Suprapubic skin (tissue), 4 donors: ENCODE results near the gene FAM193A. TPM values are rescaled to one million over a fixed set of nuclear protein-coding genes. Genes with fewer than 3 reads are reported as not detected.

ENCODE experiments used
- DNase-seq, 2 donors: peaks; one replicate each; pipeline ENCODE4 v3.0.0-alpha.2; 2019; ENCODE audit warnings: low spot score in 2 of 2
- H3K27ac ChIP-seq: fragments of 200-600 bp; sonication (generic); one replicate; pipeline ENCODE4 v1.5.1; 2019
- H3K27me3 ChIP-seq: fragments of 200-600 bp; sonication (generic); one replicate; pipeline ENCODE4 v1.5.1; 2019
- H3K36me3 ChIP-seq: fragments of 200-600 bp; sonication (generic); one replicate; pipeline ENCODE4 v1.5.1; 2019
- H3K4me1 ChIP-seq: fragments of 200-600 bp; sonication (generic); one replicate; pipeline ENCODE4 v1.5.1; 2019
- H3K4me3 ChIP-seq: fragments of 200-600 bp; sonication (generic); one replicate; pipeline ENCODE4 v1.5.1; 2019; ENCODE audit warnings: mild to moderate bottlenecking
- H3K9me3 ChIP-seq: fragments of 200-600 bp; sonication (generic); one replicate; pipeline ENCODE4 v1.5.1; 2019
- CTCF ChIP-seq, 2 donors: fragments of 200-600 bp in 1 of 2; fragments of 450-650 bp in 1 of 2; sonication (generic) in 1 of 2; IDR thresholded peaks; one replicate each; pipeline ENCODE4 v1.5.1; 2016 to 2019; ENCODE audit warnings: antibody characterized with exemption in 2 of 2, mild to moderate bottlenecking in 1 of 2, moderate library complexity in 1 of 2
- EP300 ChIP-seq: sonication (generic); formaldehyde crosslinking; IDR thresholded peaks from one replicate; pipeline ENCODE4 v1.6.1; 2017; ENCODE audit warnings: antibody characterized with exemption
- POLR2A ChIP-seq, 2 donors: fragments of 450-650 bp; IDR thresholded peaks; one replicate each; pipeline ENCODE4 v1.6.1; 2017; ENCODE audit warnings: antibody characterized with exemption in 2 of 2, mild to moderate bottlenecking in 2 of 2, moderate library complexity in 2 of 2
- POLR2AphosphoS5 ChIP-seq, 3 donors: sonication (generic); formaldehyde crosslinking; IDR thresholded peaks; one replicate each; pipeline ENCODE4 v1.6.1; 2017; ENCODE audit warnings: antibody characterized with exemption in 3 of 3
- whole genome bisulfite sequencing: methylation state at CpG from one replicate; pipeline ENCODE4 v1.1.5; 2018; 5-methylcytosine and 5-hydroxymethylcytosine counted together
- total RNA-seq, 4 donors: library from RNA; depleted of rRNA; stranded (reverse); fragments of >200 nt; gene quantifications; one replicate each; pipeline ENCODE4 v1.1.0, GENCODE V29; 2016

Gene FAM193A
- total RNA-seq, 4 donors from 2014 or later, result 23.6 to 45.0 (median 29.3) TPM

- 98% methylated on average over 5 of the region's 5 CpGs for WGBS
- TF ChIP-seq EP300 (no peak), POLR2A (IDR thresholded peaks at IDR 0.05) (no peak), CTCF (IDR thresholded peaks at IDR 0.05) (no peak), POLR2AphosphoS5 (IDR thresholded peaks at IDR 0.05) (no peak)
- no peaks in the 10 kb centered on the region for H3K9me3 ChIP-seq
- H3K27me3 ChIP-seq, result no peaks in the 10 kb centered on the region
- peaks cover 91% of the 10 kb centered on the region for H3K36me3 ChIP-seq
- no peaks in the 10 kb centered on the region for H3K4me1 ChIP-seq
- H3K27ac ChIP-seq, result no peak overlapping the region
- H3K4me3 ChIP-seq, result no peak overlapping the region
- no peak for DNase-seq
Observed at GRCh38 chr4:2691313-2691712, 154.9 kb downstream of the FAM193A start.

GRCh38 chr4:2691952-2692435, 155.5 kb downstream of the FAM193A start:
- H3K36me3 ChIP-seq, result peaks cover 92% of the 10 kb centered on the region
- 86% methylated on average over 7 of the region's 7 CpGs for WGBS

GRCh38 chr4:2694691-2695090, 158.2 kb downstream of the FAM193A start:
- no peaks in the 10 kb centered on the region for H3K4me1 ChIP-seq
- no peak overlapping the region for H3K27ac ChIP-seq
- WGBS, result 88% methylated on average over 16 of the region's 16 CpGs
- no peak for DNase-seq
- H3K36me3 ChIP-seq, result peaks cover 96% of the 10 kb centered on the region
- H3K9me3 ChIP-seq, result no peaks in the 10 kb centered on the region
- no peak for TF ChIP-seq EP300
- no peak for TF ChIP-seq POLR2AphosphoS5 (IDR thresholded peaks at IDR 0.05)
- TF ChIP-seq CTCF (IDR thresholded peaks at IDR 0.05), result no peak
- no peak for TF ChIP-seq POLR2A (IDR thresholded peaks at IDR 0.05)
- H3K27me3 ChIP-seq, result no peaks in the 10 kb centered on the region
- H3K4me3 ChIP-seq, result no peak overlapping the region

More at GRCh38 chr4:2691952-2692435, 155.5 kb downstream of the FAM193A start:
- no peak overlapping the region for H3K4me3 ChIP-seq
- H3K9me3 ChIP-seq, result no peaks in the 10 kb centered on the region
- no peak for DNase-seq
- H3K4me1 ChIP-seq, result no peaks in the 10 kb centered on the region
- H3K27ac ChIP-seq, result no peak overlapping the region
- TF ChIP-seq POLR2A (IDR thresholded peaks at IDR 0.05) (no peak), CTCF (IDR thresholded peaks at IDR 0.05) (no peak), EP300 (no peak), POLR2AphosphoS5 (IDR thresholded peaks at IDR 0.05) (no peak)
- H3K27me3 ChIP-seq, result no peaks in the 10 kb centered on the region

GRCh38 chr4:2695346-2696060, 159.1 kb downstream of the FAM193A start:
- 90% methylated on average over 5 of the region's 5 CpGs for WGBS
- H3K27me3 ChIP-seq, result no peaks in the 10 kb centered on the region
- H3K9me3 ChIP-seq, result no peaks in the 10 kb centered on the region
- TF ChIP-seq CTCF (IDR thresholded peaks at IDR 0.05), result no peak
- no peak for TF ChIP-seq POLR2AphosphoS5 (IDR thresholded peaks at IDR 0.05)
- TF ChIP-seq EP300, result no peak
- TF ChIP-seq POLR2A (IDR thresholded peaks at IDR 0.05), result no peak
- no peak for DNase-seq
- no peaks in the 10 kb centered on the region for H3K4me1 ChIP-seq
- no peak overlapping the region for H3K27ac ChIP-seq
- H3K36me3 ChIP-seq, result peaks cover 97% of the 10 kb centered on the region
- H3K4me3 ChIP-seq, result no peak overlapping the region

GRCh38 chr4:2696423-2696822, 160.0 kb downstream of the FAM193A start:
- Histone ChIP-seq H3K9me3 (no peaks in the 10 kb centered on the region), H3K27ac (no peak overlapping the region), H3K27me3 (no peaks in the 10 kb centered on the region), H3K4me3 (no peak overlapping the region), H3K4me1 (no peaks in the 10 kb centered on the region), H3K36me3 (peaks cover 97% of the 10 kb centered on the region)
- no peak for DNase-seq
- 88% methylated on average over 14 of the region's 14 CpGs for WGBS
- TF ChIP-seq CTCF (IDR thresholded peaks at IDR 0.05) (no peak), EP300 (no peak), POLR2A (IDR thresholded peaks at IDR 0.05) (no peak), POLR2AphosphoS5 (IDR thresholded peaks at IDR 0.05) (no peak)
